ENCODE data around the gene PRL. TPM values are rescaled to one million over a fixed set of nuclear protein-coding genes. Genes with fewer than 3 reads are reported as not detected.

PRL gene
- total RNA-seq, 6 experiments from 2014 or later: not detected

- WGBS (ENCODE audit: insufficient coverage, low coverage, low lambda C conversion rate, missing lambda C conversion rate): 58% methylated on average over 2 of the region's 2 CpGs
- Histone ChIP-seq H3K4me1 (no peaks in the 10 kb centered on the region), H3K9me3 (no peaks in the 10 kb centered on the region), H3K27ac (no peak overlapping the region), H3K36me3 (no peaks in the 10 kb centered on the region), H3K27me3 (no peaks in the 10 kb centered on the region), H3K4me3 (no peak overlapping the region)
- no peak for DNase-seq
- intact Hi-C loops (cut with DNase I): no loop called here
- no peak for ATAC-seq
- TF ChIP-seq CTCF (IDR thresholded peaks at IDR 0.05) (no peak), POLR2A (IDR thresholded peaks at IDR 0.05) (no peak)
Measured at GRCh38 chr6:22263748-22264147, 33.1 kb downstream of the PRL start.

- ATAC-seq (no peak), DNase-seq (no peak)
- no peaks in the 10 kb centered on the region for H3K9me3 ChIP-seq
- no peaks in the 10 kb centered on the region for H3K4me1 ChIP-seq
- no peak for TF ChIP-seq CTCF (IDR thresholded peaks at IDR 0.05)
- TF ChIP-seq POLR2A (IDR thresholded peaks at IDR 0.05): no peak
- H3K36me3 ChIP-seq: no peaks in the 10 kb centered on the region
- intact Hi-C loops (cut with DNase I): no loop called here
- no peak overlapping the region for H3K4me3 ChIP-seq
- WGBS (ENCODE audit: insufficient coverage, low coverage, low lambda C conversion rate, missing lambda C conversion rate): 47% methylated on average over 3 of the region's 3 CpGs
- no peak overlapping the region for H3K27ac ChIP-seq
- H3K27me3 ChIP-seq: no peaks in the 10 kb centered on the region
Measured at GRCh38 chr6:22254886-22255285, 42.0 kb downstream of the PRL start.

GRCh38 chr6:22253955-22254655 is 42.7 kb downstream of the PRL start:
- Histone ChIP-seq H3K4me1 (no peaks in the 10 kb centered on the region), H3K4me3 (no peak overlapping the region), H3K9me3 (no peaks in the 10 kb centered on the region), H3K27me3 (no peaks in the 10 kb centered on the region), H3K27ac (no peak overlapping the region), H3K36me3 (no peaks in the 10 kb centered on the region)
- 65% methylated on average over 1 of the region's 1 CpG for whole genome bisulfite sequencing (ENCODE audit: insufficient coverage, low coverage, low lambda C conversion rate, missing lambda C conversion rate)
- no peak for ATAC-seq
- intact Hi-C loops (cut with DNase I): no loop called here
- no peak for DNase-seq
- no peak for TF ChIP-seq CTCF (IDR thresholded peaks at IDR 0.05)
- TF ChIP-seq POLR2A (IDR thresholded peaks at IDR 0.05): no peak

GRCh38 chr6:22251348-22251747 is 45.5 kb downstream of the PRL start:
- intact Hi-C loops (cut with DNase I): no loop called here
- Histone ChIP-seq H3K27me3 (no peaks in the 10 kb centered on the region), H3K27ac (no peak overlapping the region), H3K4me1 (no peaks in the 10 kb centered on the region), H3K9me3 (no peaks in the 10 kb centered on the region), H3K36me3 (no peaks in the 10 kb centered on the region), H3K4me3 (no peak overlapping the region)
- no peak for ATAC-seq
- TF ChIP-seq POLR2A (IDR thresholded peaks at IDR 0.05) (no peak), CTCF (IDR thresholded peaks at IDR 0.05) (no peak)
- no peak for DNase-seq
- WGBS (ENCODE audit: insufficient coverage, low coverage, low lambda C conversion rate, missing lambda C conversion rate): 28% methylated on average over 2 of the region's 2 CpGs
